Lung (tissue), 12 donors: ENCODE data around the gene FOXP3. TPM values are rescaled to one million over a fixed set of nuclear protein-coding genes. Genes with fewer than 3 reads are reported as not detected.

Experiments used
- ATAC-seq: fragments of 200-7000 bp; cut with Tn5 transposase; one replicate; pipeline ENCODE4 v1.9.1; 2020; ENCODE audit warnings: moderate number of reproducible peaks; ENCODE audit not compliant: insufficient read depth, low FRiP score
- DNase-seq, 3 donors: peaks; one replicate each; pipeline ENCODE4 v3.0.0-alpha.2; 2013 to 2017
- H3K27ac ChIP-seq, 2 donors: one replicate each; pipeline ENCODE4 v1.5.1; 2013; ENCODE audit warnings: mild to moderate bottlenecking in 2 of 2, moderate library complexity in 2 of 2, control low read depth in 1 of 2, inconsistent platforms in 1 of 2, low read depth in 1 of 2, low read length in 1 of 2
- H3K27me3 ChIP-seq, 3 donors: one replicate each; pipeline ENCODE4 v1.5.1; 2013; ENCODE audit warnings: low read length in 2 of 3; ENCODE audit not compliant: control insufficient read depth in 3 of 3, insufficient read depth in 3 of 3
- H3K36me3 ChIP-seq, 4 donors: one replicate each; pipeline ENCODE4 v1.5.1; 2013; ENCODE audit warnings: low read length in 4 of 4, mild to moderate bottlenecking in 1 of 4, moderate library complexity in 1 of 4; ENCODE audit not compliant: control insufficient read depth in 4 of 4, insufficient read depth in 4 of 4
- H3K4me1 ChIP-seq, 5 donors: one replicate each; pipeline ENCODE4 v1.5.1; 2013; ENCODE audit warnings: low read length in 5 of 5, mild to moderate bottlenecking in 2 of 5, moderate library complexity in 1 of 5; ENCODE audit not compliant: control insufficient read depth in 5 of 5, insufficient read depth in 5 of 5
- H3K4me3 ChIP-seq: one replicate; pipeline ENCODE4 v1.5.1; 2013; ENCODE audit warnings: mild to moderate bottlenecking, control low read depth, moderate library complexity
- H3K9ac ChIP-seq, 2 donors: one replicate each; pipeline ENCODE4 v1.5.1; 2013; ENCODE audit warnings: low read length in 2 of 2, control low read depth in 1 of 2; ENCODE audit not compliant: insufficient read depth in 1 of 2
- H3K9me3 ChIP-seq, 4 donors: one replicate each; pipeline ENCODE4 v1.5.1; 2013; ENCODE audit warnings: low read length in 3 of 4, mild to moderate bottlenecking in 1 of 4, moderate library complexity in 1 of 4; ENCODE audit not compliant: control insufficient read depth in 4 of 4, insufficient read depth in 3 of 4
- WGBS, 2 donors: extraction: QIAGEN DNeasy Blood & Tissue Kit; methylation state at CpG; one replicate each; pipeline ENCODE4 v1.1.7; 2013; 5-methylcytosine and 5-hydroxymethylcytosine counted together
- polyA plus RNA-seq, 2 donors: library from polyadenylated mRNA; stranded (reverse); fragments of 200-250 nt; gene quantifications; one replicate each; pipeline ENCODE4 v1.2.1, GENCODE V29; 2013
- total RNA-seq, 2 donors: library from RNA; depleted of rRNA in 1 of 2; stranded (reverse); fragments of >200 nt in 1 of 2; gene quantifications; one replicate each; pipeline ENCODE4 v1.2.1, GENCODE V29; 2014 to 2021
- TF ChIP-seq, protein P1 (sequence below): IDR thresholded peaks from 2 replicates; pipeline ENCODE4 v1.5.1; 2012; ENCODE audit warnings: mild to moderate bottlenecking; ENCODE audit errors: control extremely low read depth, extremely low read depth
- donor health status: control.
- donor health status: control.
- donor health status: Bipolar disorder and iron deficiency.
- donor health status: healthy.
- donor health status: DM: yes; HTN: yes; CAD: no.

The FOXP3 gene
- total and polyA plus RNA-seq, 4 donors, result 0.12 to 1.4 (median 0.48) TPM

DNA sequence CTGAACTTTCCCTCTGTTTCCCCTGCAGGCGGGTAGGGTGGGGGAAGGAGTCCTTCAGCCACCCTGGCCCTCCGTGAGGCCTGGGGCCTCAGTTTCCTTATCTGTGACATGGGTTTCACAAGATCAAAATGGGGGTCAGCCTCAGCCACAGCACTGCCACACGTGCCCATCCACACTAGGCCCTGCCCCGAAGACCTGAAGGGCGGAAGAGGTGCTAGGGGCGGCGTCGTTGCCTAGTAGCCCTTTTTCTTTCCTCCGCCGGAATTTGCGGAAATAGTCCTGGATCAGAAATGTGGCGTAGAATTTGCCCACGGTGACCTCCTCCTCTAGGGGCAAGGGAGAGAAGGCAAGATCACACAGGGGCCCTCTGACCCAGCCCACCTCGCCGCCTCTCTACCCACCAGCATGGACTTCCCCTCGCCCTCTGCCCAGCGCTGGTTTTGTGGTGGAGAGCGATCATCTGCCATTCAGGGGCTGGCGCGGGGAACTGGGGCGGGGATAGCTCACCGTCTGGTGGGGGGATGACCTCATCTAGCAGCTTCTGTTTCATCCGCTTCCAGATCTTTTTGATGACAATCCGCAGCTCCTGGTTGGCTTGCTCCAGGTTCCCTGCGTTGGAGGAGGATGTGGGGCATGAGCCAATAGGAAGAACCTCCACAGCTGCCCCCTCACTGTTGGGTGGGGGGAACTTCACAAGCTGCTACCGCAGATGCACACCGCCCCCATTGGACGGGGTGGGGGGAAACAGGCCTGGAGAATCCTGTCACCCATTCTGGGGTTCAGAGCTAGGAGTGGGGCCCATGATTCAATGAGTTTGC is 54.9 kb downstream of the FOXP3 start:
- no peak overlapping the region for H3K4me3 ChIP-seq
- H3K4me1 ChIP-seq, result no peaks in the 10 kb centered on the region
- no peak for ATAC-seq
- TF ChIP-seq, protein P1, sequence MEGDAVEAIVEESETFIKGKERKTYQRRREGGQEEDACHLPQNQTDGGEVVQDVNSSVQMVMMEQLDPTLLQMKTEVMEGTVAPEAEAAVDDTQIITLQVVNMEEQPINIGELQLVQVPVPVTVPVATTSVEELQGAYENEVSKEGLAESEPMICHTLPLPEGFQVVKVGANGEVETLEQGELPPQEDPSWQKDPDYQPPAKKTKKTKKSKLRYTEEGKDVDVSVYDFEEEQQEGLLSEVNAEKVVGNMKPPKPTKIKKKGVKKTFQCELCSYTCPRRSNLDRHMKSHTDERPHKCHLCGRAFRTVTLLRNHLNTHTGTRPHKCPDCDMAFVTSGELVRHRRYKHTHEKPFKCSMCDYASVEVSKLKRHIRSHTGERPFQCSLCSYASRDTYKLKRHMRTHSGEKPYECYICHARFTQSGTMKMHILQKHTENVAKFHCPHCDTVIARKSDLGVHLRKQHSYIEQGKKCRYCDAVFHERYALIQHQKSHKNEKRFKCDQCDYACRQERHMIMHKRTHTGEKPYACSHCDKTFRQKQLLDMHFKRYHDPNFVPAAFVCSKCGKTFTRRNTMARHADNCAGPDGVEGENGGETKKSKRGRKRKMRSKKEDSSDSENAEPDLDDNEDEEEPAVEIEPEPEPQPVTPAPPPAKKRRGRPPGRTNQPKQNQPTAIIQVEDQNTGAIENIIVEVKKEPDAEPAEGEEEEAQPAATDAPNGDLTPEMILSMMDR, result no peak
- peaks cover 0 to 8% (median 0%) of the 10 kb centered on the region in 4 donors for H3K9me3 ChIP-seq
- no peak overlapping the region for H3K9ac ChIP-seq
- H3K27ac ChIP-seq, result no peak overlapping the region
- H3K36me3 ChIP-seq, result no peaks in the 10 kb centered on the region
- no peak for DNase-seq
- peaks cover 0 to 6% (median 0%) of the 10 kb centered on the region in 3 donors for H3K27me3 ChIP-seq
- 13 to 49% methylated on average over 18 to 28 of the region's 28 CpGs for WGBS, 2 donors

DNA sequence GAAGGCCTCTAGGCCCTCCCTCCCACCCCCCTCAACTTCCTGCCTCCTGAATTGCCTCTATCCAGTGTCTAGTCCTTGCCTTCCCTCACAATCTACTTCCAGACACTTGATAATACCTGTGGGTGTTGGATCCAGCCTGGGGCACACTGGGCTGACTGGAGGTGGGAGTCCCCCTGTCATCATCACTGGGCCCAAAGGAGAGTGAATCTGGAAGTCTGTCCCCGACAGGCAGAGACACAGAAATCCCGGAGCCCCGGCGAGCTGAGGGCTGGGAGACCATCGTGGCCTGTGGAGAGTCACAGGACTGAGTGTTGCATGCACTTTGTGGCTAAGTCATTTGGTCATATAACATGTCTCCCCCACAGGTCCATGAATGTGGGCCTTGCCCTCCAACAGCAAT is 56.1 kb downstream of the FOXP3 start:
- TF ChIP-seq, protein P1, result no peak
- 92 to 93% methylated on average over 5 of the region's 5 CpGs for WGBS, 2 donors
- no peaks in the 10 kb centered on the region for H3K36me3 ChIP-seq

DNA sequence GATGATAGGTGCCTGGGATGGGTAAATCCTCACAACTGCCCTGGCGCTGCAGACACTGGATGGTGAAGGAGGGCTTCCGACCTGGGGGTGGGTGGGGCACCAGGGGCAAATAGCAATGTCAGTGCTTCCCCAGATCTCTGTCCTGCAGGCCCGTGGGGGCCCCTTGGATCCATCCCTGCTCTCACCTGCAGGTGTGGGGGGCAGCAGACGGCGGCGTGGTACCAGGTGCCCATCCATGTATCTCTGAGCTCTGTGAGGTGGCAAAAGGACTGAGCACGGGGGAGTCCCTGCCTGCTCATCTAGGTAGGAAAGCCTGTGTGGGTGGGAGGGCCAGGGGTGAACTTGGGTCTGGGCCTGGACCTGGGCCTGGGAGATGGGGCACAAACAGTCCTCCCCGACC is 58.0 kb downstream of the FOXP3 start:
- Histone ChIP-seq H3K27me3 (peaks cover 0 to 6% (median 0%) of the 10 kb centered on the region in 3 donors), H3K36me3 (no peaks in the 10 kb centered on the region), H3K27ac (no peak overlapping the region), H3K9me3 (no peaks in the 10 kb centered on the region), H3K4me1 (no peaks in the 10 kb centered on the region), H3K4me3 (no peak overlapping the region), H3K9ac (no peak overlapping the region)
- TF ChIP-seq, protein P1, result no peak
- 76 to 90% methylated on average over 6 to 8 of the region's 8 CpGs for WGBS, 2 donors
- ATAC-seq, result no peak
- DNase-seq, result no peak

More for the DNA sequence above, 56.1 kb downstream of the FOXP3 start:
- peaks cover 0 to 3% (median 0%) of the 10 kb centered on the region in 4 donors for H3K9me3 ChIP-seq
- no peak overlapping the region for H3K4me3 ChIP-seq
- no peaks in the 10 kb centered on the region for H3K4me1 ChIP-seq
- H3K27me3 ChIP-seq, result peaks cover 0 to 6% (median 0%) of the 10 kb centered on the region in 3 donors
- DNase-seq, result no peak
- H3K9ac ChIP-seq, result no peak overlapping the region
- no peak overlapping the region for H3K27ac ChIP-seq
- no peak for ATAC-seq
